HG02610 (cell line): ENCODE results near the gene SEL1L2.
"Not testable (repeated sequence)": the region's sequence is repeated elsewhere in the genome, so short reads cannot be mapped to it uniquely, and the experiment has no call there.

Source experiments
- ATAC-seq: cut with Tn5 transposase; IDR thresholded peaks from one replicate; pipeline ENCODE4 v1.9.1; 2021; ENCODE audit warnings: mild to moderate bottlenecking, moderate library complexity; ENCODE audit not compliant: unreplicated experiment

The SEL1L2 gene

GRCh38 chr20:13990465-13990864, at the start of gene SEL1L2:
SEL1L2 (minus strand) TSS chr20:13990614; CDS start chr20:13990534, 80 bp downstream.
- ATAC-seq: no peak

- ATAC-seq: no peak
Measured at GRCh38 chr20:14036567-14036966, 46.2 kb upstream of the SEL1L2 start.

GRCh38 chr20:14033310-14033709, 42.9 kb upstream of the SEL1L2 start:
- no peak for ATAC-seq

- no peak for ATAC-seq
Measured at GRCh38 chr20:14030991-14031390, 40.6 kb upstream of the SEL1L2 start.

- no peak for ATAC-seq
Measured at GRCh38 chr20:14012671-14013070, 22.3 kb upstream of the SEL1L2 start.

GRCh38 chr20:14009208-14009607, 18.8 kb upstream of the SEL1L2 start:
- ATAC-seq: no peak

- no peak for ATAC-seq
Measured at GRCh38 chr20:14005996-14006395, 15.6 kb upstream of the SEL1L2 start.

- no peak for ATAC-seq
Measured at GRCh38 chr20:14000917-14001316, 10.5 kb upstream of the SEL1L2 start.

- no peak for ATAC-seq
Measured at GRCh38 chr20:13996265-13996664, 5.9 kb upstream of the SEL1L2 start.

GRCh38 chr20:13995841-13996240, 5.4 kb upstream of the SEL1L2 start:
- no peak for ATAC-seq

- no peak for ATAC-seq
Measured at GRCh38 chr20:13995086-13995665, 4.8 kb upstream of the SEL1L2 start, which contains the start of gene MACROD2. MACROD2 (plus strand) TSS chr20:13995516.

- not testable (repeated sequence) for ATAC-seq
Measured at GRCh38 chr20:13991955-13992354, 1.5 kb upstream of the SEL1L2 start.

GRCh38 chr20:13991311-13991710, 897 bp upstream of the SEL1L2 start:
- no peak for ATAC-seq

GRCh38 chr20:13984211-13984610, 6.2 kb downstream of the SEL1L2 start:
- no peak for ATAC-seq

GRCh38 chr20:13960525-13960924, 29.9 kb downstream of the SEL1L2 start:
- no peak for ATAC-seq

- ATAC-seq: no peak
Measured at GRCh38 chr20:13960119-13960518, 30.3 kb downstream of the SEL1L2 start.

GRCh38 chr20:13953227-13953626, 37.2 kb downstream of the SEL1L2 start:
- no peak for ATAC-seq

- no peak for ATAC-seq
Measured at GRCh38 chr20:13947719-13948118, 42.7 kb downstream of the SEL1L2 start.

GRCh38 chr20:13941031-13941430, 49.4 kb downstream of the SEL1L2 start:
- no peak for ATAC-seq

- ATAC-seq: no peak
Measured at GRCh38 chr20:13936781-13937576, 53.4 kb downstream of the SEL1L2 start.

GRCh38 chr20:13934992-13935894, 55.2 kb downstream of the SEL1L2 start:
- ATAC-seq: no peak
